GM13977 (cell line): ENCODE results near the gene TGFBR2.

Experiments
- DNase-seq: peaks from one replicate; pipeline ENCODE4 v3.0.0; 2012; ENCODE audit warnings: low spot score
- in situ Hi-C: fragments of 300-500 bp; cut with MboI; formaldehyde crosslinking; loops from one replicate; pipeline ENCODE4 v1.12.0; 2022; ENCODE audit warnings: low sequenced_read_pairs, low pct_unique_long_range_greater_than_20kb, mixed read lengths, inconsistent platforms; ENCODE audit not compliant: unreplicated experiment
- TF ChIP-seq, protein P1 (sequence below): IDR thresholded peaks from 2 replicates; pipeline ENCODE4 v1.5.1; 2012; ENCODE audit warnings: mild to moderate bottlenecking, control low read depth; ENCODE audit not compliant: insufficient read depth; ENCODE audit errors: extremely low read depth, missing control alignments

TGFBR2 gene

DNA sequence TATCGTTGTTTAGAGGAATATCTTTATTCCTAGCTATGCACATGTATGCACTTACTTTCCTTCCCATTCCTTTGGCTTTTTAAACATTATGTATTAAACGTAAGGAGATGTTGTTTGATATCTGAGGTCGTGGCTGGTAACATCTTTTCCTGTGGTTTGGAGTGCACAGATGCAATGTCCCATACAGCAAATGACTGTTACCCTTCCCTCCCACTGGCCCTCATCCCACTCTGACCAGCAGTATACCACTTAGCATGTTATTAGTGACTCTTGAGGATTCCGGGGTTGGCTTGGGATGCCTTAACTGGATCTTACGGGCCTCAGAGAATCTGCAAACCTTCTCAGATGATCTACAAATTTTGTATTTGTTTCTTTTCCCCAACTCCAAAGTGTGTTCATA lies 34.5 kb downstream of the TGFBR2 start:
- no peak for DNase-seq
- TF ChIP-seq, protein P1, sequence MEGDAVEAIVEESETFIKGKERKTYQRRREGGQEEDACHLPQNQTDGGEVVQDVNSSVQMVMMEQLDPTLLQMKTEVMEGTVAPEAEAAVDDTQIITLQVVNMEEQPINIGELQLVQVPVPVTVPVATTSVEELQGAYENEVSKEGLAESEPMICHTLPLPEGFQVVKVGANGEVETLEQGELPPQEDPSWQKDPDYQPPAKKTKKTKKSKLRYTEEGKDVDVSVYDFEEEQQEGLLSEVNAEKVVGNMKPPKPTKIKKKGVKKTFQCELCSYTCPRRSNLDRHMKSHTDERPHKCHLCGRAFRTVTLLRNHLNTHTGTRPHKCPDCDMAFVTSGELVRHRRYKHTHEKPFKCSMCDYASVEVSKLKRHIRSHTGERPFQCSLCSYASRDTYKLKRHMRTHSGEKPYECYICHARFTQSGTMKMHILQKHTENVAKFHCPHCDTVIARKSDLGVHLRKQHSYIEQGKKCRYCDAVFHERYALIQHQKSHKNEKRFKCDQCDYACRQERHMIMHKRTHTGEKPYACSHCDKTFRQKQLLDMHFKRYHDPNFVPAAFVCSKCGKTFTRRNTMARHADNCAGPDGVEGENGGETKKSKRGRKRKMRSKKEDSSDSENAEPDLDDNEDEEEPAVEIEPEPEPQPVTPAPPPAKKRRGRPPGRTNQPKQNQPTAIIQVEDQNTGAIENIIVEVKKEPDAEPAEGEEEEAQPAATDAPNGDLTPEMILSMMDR, result no peak
- in situ Hi-C loops, result no loop called here

DNA sequence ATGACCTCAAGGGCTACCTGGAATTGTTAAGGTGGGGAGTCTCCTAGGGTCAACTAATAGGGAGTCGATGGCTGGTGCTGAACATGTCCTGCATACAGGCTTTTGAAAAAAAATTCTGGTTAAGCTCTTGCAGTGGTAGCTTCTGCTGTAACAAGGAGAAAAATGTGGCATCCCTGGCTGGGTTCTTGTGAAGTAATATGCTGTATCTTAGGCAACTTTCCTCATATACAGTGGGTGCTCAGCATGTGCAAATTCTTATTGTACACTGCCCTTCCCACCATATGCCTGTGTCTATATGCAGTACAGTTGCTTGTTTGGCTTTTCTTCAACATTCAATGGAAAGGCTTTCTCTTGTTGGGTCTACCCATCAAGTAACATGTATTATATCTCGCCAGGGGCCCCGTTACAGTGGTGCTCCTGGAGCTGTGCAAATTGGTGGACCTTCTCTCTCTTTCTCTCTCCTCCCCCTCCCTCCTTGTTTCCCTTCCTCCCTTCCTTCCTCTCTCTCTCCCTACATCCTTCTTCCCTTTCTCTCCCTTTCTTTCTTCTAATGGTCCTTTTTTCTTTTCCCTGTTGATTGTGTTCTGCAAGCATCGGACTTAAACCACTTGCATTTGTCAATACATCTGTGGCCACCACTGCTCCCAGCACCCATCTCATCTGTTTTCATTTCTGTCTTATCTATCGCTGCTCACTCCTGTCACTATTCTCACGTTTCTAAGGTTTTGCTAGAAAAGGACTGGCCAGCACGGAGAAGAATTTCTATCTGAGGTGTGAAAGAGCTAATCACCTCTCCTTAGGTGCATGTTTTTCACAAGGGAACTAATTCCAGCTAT lies 35.2 kb downstream of the TGFBR2 start:
- in situ Hi-C loops, result no loop called here
- DNase-seq, result no peak
- TF ChIP-seq, protein P1, result no peak

DNA sequence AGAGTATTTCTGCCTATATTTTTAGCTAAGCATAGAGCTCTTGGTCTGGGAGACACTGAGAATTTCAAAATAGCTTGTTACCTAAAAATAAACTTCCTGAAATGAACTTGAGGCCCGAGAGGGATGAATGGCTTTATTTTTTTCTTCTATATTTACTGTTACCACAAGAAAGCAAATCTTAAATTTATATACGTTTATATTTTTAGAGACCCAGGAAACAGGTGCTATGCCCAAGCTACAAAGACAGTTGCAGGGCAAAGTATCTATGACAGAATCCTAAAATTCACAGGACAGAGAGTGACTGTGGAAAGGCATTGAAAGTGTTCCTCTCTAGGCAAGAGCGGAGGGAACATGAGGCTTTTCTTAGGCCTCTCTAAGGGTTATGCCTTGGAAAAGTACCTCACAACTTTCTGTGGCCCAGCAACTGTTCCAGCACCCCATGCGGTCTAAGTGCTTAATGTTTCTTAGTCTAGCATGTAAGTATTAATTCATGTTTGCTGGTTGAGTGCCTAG lies 36.5 kb downstream of the TGFBR2 start:
- DNase-seq, result no peak
- TF ChIP-seq, protein P1, result no peak
- in situ Hi-C loops, result no loop called here

DNA sequence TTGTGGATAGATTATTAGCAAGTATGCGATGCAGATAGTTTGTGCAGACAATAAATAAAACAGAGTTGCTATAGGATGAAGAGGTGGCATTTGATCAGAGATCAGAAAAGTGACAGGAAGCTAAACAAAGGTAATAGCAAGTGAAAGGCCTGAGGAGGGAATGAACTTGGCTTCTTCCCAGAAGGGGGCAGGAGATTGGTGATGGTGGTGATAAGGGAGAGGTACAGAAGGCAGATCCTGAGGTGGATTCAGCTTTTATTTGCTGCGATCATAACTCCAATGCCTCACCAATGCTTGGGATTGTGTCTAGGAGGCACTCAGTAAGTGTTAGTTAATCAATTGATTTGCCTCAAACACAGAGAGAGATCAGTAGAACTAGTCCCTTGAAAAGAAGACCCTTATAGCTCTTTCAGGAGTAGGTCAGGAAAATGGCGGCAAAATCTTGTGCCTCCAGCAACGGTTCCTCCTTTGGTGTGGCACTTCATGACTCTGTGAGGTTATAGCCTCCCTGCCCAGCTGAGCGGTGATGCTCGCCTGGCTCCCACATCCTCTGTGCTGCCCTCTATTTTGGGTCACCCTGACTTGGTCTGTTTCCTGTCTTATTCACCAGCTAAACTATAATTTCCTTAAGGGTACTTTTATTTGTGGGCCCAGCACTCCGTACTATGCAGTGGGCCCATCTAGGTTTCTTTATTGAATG lies 37.5 kb downstream of the TGFBR2 start:
- TF ChIP-seq, protein P1, result no peak
- in situ Hi-C loops, result no loop called here
- no peak for DNase-seq

DNA sequence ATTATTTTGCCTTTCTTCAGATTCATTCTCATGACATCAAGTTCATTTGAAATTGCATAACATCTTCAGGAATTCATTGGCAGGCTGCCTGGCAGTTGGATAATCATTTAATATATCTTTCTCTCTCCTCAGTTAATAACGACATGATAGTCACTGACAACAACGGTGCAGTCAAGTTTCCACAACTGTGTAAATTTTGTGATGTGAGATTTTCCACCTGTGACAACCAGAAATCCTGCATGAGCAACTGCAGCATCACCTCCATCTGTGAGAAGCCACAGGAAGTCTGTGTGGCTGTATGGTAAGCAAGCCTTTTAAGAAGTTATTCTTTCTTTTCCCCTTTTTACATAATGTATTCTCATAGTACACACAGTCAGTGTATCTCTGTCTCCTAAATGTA lies 38.2 kb downstream of the TGFBR2 start:
- in situ Hi-C loops, result no loop called here
- TF ChIP-seq, protein P1, result no peak
- DNase-seq, result no peak

DNA sequence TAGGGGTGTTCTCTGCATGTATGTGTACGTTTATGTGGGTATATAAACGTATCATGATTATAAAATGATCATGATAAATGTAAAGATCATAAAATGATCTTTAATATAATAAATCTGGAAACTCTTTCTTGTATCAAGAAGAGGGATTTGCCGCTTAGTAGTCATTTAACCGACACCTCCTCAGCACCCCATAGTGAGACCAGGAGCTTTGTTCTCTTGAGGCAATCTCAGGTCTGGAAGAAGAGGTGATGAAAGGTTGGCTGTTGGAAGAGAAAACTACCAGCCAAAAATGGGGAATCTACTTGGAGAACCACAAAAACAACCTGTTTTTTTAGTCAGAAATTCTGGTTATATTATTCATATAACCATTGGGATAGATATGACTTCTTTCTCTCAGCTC lies 38.7 kb downstream of the TGFBR2 start:
- in situ Hi-C loops, result no loop called here
- TF ChIP-seq, protein P1, result no peak
- no peak for DNase-seq
